Measurements from ENCODE around the gene ZNF879.

The ZNF879 gene

GRCh38 chr5:179023528-179024189, at the start of gene ZNF879:
Gene ZNF879 (plus strand): TSS chr5:179023804. CDS start chr5:179025005, 1,201 bp downstream.
- peak; percentile 65 for DNase-seq

DNA sequence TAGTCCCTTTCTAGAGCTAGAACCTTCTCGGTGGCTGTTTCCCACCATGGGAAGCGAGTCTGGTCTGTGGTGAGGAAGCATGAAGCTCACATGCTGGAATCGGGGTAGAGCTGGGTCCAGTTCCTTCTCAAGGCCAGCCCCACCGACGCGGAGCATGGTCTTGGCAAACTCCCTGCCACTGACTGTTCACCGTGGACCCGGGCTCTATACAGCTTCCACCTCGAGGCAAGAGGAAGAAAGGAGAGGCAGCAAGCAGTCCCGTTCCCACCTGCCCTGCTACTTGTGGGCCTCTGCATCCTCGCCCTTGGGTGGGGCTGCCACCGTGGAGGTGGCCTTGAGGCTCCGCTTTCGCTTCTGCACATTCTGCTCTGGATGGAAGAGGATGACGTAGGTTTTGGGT, 42.2 kb upstream of the ZNF879 start:
- DNase-seq, result no peak

- DNase-seq, result no peak
These were observed 40.7 kb upstream of the ZNF879 start for GRCh38 chr5:178982941-178983340.

- no peak for DNase-seq
These were observed 39.9 kb upstream of the ZNF879 start for GRCh38 chr5:178983728-178984127.

GRCh38 chr5:178984145-178985072, 39.2 kb upstream of the ZNF879 start:
- DNase-seq, result no peak

DNA sequence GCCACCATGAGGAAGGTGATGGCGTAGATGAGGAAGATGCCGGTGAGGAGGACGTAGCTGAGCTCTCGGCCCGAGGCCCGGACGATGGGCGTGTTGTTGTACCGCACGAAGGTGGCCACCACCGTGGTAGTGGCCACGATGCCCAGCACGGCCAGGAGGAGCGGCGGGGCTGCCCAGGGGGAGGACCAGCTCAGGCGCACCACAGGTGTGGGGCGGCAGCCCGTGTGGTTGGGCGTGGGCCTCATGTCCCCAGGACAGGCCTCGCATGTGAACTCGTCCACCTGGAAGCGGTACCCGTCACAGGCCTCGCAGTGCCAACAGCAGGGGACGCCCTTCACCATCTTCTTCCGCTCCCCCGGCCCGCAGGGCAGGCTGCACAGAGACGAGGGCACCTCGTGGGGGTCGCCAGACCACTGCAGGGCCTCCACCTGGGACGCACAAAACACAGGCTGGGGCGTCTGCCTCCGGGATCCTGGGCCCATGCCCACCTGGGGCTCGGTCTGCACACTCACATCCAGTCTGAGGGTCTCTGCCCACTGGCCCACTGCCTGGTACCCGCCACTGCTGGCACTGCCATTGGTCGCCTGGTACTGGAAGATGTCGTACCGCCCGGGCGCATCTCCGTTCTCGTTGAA, 37.2 kb upstream of the ZNF879 start:
- no peak for DNase-seq

GRCh38 chr5:178988436-178989220, 35.0 kb upstream of the ZNF879 start:
- no peak for DNase-seq

- DNase-seq, result no peak
These were observed 34.3 kb upstream of the ZNF879 start for GRCh38 chr5:178989311-178989710.

GRCh38 chr5:178990491-178990890, 33.1 kb upstream of the ZNF879 start:
- DNase-seq, result no peak

DNA sequence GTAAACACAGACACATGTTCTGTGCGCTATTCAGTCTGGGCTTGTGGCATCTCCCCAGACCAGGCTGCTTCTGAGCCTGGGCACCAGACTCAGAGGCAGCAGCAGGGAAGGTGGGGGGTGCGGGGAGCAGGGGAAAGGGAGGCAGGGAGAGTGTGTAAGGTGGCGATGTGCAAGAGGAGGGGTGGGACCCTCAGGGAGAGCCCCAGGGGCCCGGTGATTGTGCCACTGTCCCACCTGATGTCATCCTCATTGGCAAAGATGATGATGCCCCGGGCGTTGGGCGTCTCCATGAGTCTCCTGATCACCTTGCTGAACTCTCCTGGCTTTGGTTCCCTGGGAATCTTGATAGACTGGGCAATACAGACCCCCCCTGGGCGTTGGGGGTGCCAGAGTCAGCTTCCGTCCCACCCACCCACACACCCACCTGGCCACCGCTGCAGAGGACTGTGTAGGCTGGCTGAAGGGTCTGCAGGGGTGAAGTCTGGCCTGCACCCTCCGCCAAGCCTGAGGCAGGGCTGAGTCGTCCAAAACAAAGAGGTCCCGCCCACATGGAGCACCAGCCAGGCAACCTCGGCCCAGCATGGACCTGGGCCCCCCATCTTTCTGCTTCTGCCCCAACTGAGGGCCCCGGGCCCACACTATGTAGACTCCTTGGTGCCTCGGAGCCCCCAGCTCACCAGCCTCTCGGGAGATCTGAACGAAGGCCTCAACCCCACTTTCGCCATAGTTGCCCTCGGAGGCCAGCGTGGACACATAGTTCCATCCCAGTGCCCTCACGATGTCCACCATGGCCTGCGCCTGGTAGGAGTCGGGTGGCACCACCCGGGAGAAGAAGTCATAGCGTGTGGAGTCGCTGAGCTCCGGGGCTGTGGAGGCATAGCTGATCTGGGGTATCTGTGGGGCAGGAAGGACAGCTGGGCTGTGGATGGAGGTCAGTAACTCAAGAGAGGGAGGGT, 32.1 kb upstream of the ZNF879 start:
- DNase-seq, result no peak

DNA sequence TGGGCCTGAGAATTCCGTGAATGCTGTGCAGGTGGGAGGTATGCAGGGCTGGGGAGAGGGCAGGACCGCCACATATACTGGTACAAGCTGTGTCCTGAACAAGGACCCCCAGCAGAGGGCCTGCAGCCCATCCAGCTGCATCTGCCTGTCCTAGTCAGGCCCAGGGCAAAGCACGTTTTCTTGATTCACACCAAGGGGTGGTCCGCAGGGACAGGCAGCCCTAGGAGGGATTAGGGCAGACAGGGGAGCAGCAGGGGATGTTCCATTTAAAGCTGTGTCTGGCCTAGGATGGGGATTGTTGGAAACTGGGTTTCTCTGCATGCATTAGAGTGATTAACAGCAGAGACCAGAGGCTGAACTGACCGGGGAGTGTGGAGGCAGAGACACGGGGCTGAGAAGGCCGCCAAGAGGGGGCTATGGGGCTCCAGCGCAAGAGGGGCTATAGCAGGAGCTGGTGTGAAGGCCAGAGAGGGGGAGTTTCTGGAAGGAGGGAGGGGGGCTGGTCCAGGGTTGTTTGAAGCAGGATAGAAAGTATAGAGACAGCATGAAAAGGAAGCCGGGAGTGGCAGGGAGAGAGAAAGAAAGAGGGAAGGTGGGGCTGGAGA, 31.2 kb upstream of the ZNF879 start:
- no peak for DNase-seq

GRCh38 chr5:178993236-178993765, 30.3 kb upstream of the ZNF879 start:
- no peak for DNase-seq

GRCh38 chr5:178993955-178994579, 29.5 kb upstream of the ZNF879 start:
- DNase-seq, result no peak

DNA sequence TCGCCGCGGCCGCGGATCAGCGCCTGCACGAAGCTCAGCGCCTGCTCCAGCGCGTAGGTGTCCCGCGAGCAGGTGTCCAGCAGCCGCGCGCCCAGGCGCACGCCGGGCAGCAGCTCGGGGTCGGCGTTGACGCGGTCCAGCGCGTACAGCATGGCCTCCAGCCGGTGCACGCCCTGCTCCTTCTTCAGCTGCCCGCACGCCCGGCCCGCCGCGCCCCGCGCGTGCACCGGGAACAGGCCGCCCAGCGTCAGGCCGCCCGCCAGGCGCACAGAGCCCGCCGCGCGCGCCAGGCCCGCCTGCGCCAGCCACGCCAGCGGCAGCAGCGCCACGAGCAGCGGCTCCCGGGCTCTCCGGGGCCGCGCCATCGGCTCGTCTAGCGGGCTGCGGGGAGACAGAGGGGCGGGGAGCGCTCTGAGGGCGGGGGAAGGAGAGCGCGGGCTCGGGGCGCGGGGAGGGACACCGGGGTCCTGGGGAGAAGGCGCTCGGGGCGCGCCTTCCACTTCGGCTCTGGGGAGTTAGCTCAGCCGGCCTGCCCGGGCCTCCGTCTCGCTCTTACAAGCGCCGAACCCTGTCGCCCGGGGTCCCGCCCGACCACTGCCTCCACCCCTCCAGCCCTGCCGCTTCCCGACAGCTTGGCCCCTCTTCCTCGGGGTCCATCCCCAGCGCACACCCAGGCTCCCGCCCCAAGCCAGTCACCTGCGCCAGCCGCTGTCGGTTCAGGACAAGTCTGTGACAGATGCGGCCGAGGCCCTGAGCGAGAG, 28.8 kb upstream of the ZNF879 start, which contains the start of gene GRM6:
TSS of gene GRM6 (minus strand) at position 741 of the 761 bp plus-strand sequence. CDS start at position 365, 376 bp downstream.
- no peak for DNase-seq

DNA sequence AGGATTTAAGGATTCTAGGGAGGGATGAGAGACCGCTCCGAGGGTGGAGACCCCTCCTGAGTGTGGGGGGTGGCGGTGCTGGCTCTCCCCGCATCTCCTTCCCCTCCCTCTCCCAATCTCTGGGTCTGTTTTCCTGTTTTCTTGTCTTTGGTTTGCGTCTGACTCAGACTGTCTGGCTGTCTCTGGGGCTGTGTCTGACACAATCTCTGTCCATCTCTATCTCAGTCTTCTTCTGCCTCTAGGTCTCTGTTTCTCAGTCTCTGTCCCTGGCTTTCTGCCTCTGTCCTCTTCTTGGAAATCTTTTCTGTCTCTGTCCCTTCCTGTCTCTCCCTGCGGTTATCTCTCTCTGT, 28.3 kb upstream of the ZNF879 start:
- DNase-seq, result no peak

GRCh38 chr5:178996156-178996555, 27.4 kb upstream of the ZNF879 start:
- no peak for DNase-seq

DNA sequence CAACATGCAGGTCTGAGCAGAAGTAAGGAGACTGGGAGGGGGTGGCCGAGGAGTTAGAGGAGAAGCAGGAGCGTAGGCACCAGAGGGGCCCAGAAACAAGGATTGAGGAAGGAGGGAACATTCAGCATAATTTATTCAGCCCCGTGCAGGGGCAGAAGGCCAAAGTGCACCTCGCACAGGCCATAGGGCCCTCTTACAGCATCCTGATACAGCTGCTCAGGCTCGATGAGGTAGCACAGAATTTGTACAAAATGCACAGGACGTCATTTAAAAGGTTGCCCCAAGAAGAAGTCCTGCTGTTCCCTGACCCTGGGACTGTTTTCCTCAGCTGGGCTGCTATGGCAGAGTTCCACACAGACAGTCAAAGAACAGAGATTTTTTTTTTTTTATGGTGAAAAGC, 26.4 kb upstream of the ZNF879 start:
- no peak for DNase-seq

- no peak for DNase-seq
These were observed 25.2 kb upstream of the ZNF879 start for GRCh38 chr5:178998441-178998840.

- no peak for DNase-seq
These were observed 17.0 kb upstream of the ZNF879 start for GRCh38 chr5:179006564-179006963.

DNA sequence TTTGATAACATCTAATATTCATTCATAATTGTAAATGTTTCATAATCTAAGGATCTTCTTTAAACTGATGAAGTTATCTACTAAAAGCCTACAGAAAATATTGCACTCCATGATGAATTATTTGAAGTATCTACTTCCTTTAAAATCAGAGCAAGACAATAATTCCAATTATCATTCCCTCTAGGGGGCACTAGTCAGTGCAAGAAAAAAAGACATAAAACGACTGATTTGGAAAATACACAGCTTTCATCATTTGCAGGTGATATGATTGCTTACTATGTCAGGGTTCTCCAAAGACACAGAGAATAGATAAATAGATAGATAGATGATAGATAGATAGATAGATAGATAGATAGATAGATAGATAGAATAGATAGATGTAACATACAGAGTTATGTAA, 14.9 kb upstream of the ZNF879 start:
- DNase-seq, result no peak
